Upper lobe of right lung (tissue), 1 donor: ENCODE measurements around the gene SLC44A1. TPM values are rescaled to one million over a fixed set of nuclear protein-coding genes. Genes with fewer than 3 reads are reported as not detected.

Source experiments
- ATAC-seq: fragments of 200-7000 bp; cut with Tn5 transposase; one replicate; pipeline ENCODE4 v1.9.1; 2020; ENCODE audit warnings: mild to moderate bottlenecking, moderate library complexity
- DNase-seq: peaks from one replicate; pipeline ENCODE4 v3.0.0-alpha.2; 2020
- H3K27ac ChIP-seq: fragments of 200-600 bp; one replicate; pipeline ENCODE4 v1.8.0; 2022
- H3K27me3 ChIP-seq: fragments of 200-600 bp; one replicate; pipeline ENCODE4 v1.8.0; 2022; ENCODE audit warnings: mild to moderate bottlenecking
- H3K36me3 ChIP-seq: fragments of 200-600 bp; one replicate; pipeline ENCODE4 v1.8.0; 2022
- H3K4me1 ChIP-seq: fragments of 200-600 bp; one replicate; pipeline ENCODE4 v1.8.0; 2022
- H3K4me3 ChIP-seq: fragments of 200-600 bp; one replicate; pipeline ENCODE4 v1.8.0; 2022; ENCODE audit warnings: mild to moderate bottlenecking
- H3K9me3 ChIP-seq: fragments of 200-600 bp; one replicate; pipeline ENCODE4 v1.8.0; 2022
- intact Hi-C: fragments of 100-400 bp; cut with DNase I; formaldehyde crosslinking; loops from one replicate; pipeline ENCODE4 v1.11.0; 2022
- total RNA-seq: library from RNA; stranded (reverse); fragmentation: NEBNext Ultra II Directional; extraction: Animal tissue kit (Norgen Biotek cat#: 25700); gene quantifications from one replicate; pipeline ENCODE4 v1.2.1, GENCODE V29; 2021
- TF ChIP-seq, protein P1 (sequence below): fragments of 200-600 bp; IDR thresholded peaks from one replicate; pipeline ENCODE4 v1.8.0; 2022; ENCODE audit warnings: antibody characterized with exemption
- donor health status: DM: no; HTN: yes; CAD: no; lungs with severe emphysema.

The SLC44A1 gene
- total RNA-seq, 1 donor from 2014 or later = 66.1 TPM

GRCh38 chr9:105330755-105331154, 86.3 kb downstream of the SLC44A1 start:
- intact Hi-C loops = no loop called here
- Histone ChIP-seq H3K27me3 (no peaks in the 10 kb centered on the region), H3K9me3 (no peaks in the 10 kb centered on the region), H3K4me3 (no peak overlapping the region), H3K27ac (no peak overlapping the region), H3K4me1 (peaks cover 10% of the 10 kb centered on the region), H3K36me3 (no peaks in the 10 kb centered on the region)
- TF ChIP-seq, protein P1, sequence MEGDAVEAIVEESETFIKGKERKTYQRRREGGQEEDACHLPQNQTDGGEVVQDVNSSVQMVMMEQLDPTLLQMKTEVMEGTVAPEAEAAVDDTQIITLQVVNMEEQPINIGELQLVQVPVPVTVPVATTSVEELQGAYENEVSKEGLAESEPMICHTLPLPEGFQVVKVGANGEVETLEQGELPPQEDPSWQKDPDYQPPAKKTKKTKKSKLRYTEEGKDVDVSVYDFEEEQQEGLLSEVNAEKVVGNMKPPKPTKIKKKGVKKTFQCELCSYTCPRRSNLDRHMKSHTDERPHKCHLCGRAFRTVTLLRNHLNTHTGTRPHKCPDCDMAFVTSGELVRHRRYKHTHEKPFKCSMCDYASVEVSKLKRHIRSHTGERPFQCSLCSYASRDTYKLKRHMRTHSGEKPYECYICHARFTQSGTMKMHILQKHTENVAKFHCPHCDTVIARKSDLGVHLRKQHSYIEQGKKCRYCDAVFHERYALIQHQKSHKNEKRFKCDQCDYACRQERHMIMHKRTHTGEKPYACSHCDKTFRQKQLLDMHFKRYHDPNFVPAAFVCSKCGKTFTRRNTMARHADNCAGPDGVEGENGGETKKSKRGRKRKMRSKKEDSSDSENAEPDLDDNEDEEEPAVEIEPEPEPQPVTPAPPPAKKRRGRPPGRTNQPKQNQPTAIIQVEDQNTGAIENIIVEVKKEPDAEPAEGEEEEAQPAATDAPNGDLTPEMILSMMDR = no peak
- ATAC-seq = no peak
- DNase-seq = no peak

GRCh38 chr9:105331160-105331559, 86.7 kb downstream of the SLC44A1 start:
- no peaks in the 10 kb centered on the region for H3K27me3 ChIP-seq
- intact Hi-C loops = no loop called here
- ATAC-seq (no peak), DNase-seq (no peak)
- peaks cover 10% of the 10 kb centered on the region for H3K4me1 ChIP-seq
- H3K36me3 ChIP-seq = peaks cover 1% of the 10 kb centered on the region
- TF ChIP-seq, protein P1 = no peak
- no peak overlapping the region for H3K4me3 ChIP-seq
- no peaks in the 10 kb centered on the region for H3K9me3 ChIP-seq
- no peak overlapping the region for H3K27ac ChIP-seq

DNA sequence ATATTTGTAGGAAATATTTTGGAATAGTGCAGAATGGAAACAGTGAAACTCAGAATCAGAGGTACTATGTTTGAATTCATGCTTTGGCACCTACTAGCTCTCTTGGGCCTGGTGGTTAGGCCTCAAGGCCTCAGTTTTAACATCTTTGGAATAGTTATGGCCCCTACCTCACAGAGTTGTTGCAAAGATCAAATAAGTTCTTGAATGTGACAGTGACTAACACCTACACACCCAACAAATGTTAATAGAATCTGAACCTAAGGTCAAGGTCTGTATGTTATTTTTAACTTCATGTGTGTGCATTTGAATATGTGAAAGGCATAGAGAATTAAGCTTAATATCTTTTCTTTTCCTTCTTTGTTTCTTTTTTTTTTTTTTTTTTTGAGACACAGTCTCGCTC, 87.3 kb downstream of the SLC44A1 start:
- intact Hi-C loops = no loop called here
- Histone ChIP-seq H3K9me3 (no peaks in the 10 kb centered on the region), H3K27me3 (no peaks in the 10 kb centered on the region), H3K4me1 (peaks cover 10% of the 10 kb centered on the region), H3K4me3 (no peak overlapping the region), H3K27ac (no peak overlapping the region), H3K36me3 (peaks cover 7% of the 10 kb centered on the region)
- DNase-seq (no peak), ATAC-seq (no peak)
- TF ChIP-seq, protein P1 = no peak

DNA sequence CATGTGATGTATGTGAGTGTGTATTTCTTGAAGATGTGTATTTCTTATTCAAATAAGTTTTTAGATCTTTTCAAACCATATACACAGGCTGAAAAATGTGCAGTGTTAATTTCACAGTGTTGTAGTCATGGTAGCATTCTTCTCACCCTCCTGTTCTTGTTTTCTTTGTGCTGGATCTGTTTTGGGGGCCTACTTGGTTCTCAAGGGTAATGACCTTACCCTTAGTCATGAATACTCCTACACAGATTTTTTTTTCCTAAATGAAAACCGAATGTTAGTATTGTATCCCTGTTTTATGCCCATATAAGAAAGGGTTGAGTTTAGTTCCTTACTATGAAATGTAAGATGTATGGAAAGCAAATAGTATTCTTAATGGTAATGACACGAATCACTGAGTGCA, 88.0 kb downstream of the SLC44A1 start:
- no peaks in the 10 kb centered on the region for H3K27me3 ChIP-seq
- H3K4me3 ChIP-seq = no peak overlapping the region
- intact Hi-C loops = no loop called here
- peaks cover 10% of the 10 kb centered on the region for H3K4me1 ChIP-seq
- no peak overlapping the region for H3K27ac ChIP-seq
- TF ChIP-seq, protein P1 = no peak
- no peak for ATAC-seq
- peaks cover 14% of the 10 kb centered on the region for H3K36me3 ChIP-seq
- H3K9me3 ChIP-seq = no peaks in the 10 kb centered on the region
- DNase-seq = no peak

GRCh38 chr9:105333076-105333475, 88.6 kb downstream of the SLC44A1 start:
- no peak for ATAC-seq
- H3K4me3 ChIP-seq = no peak overlapping the region
- no peak overlapping the region for H3K27ac ChIP-seq
- H3K36me3 ChIP-seq = peaks cover 17% of the 10 kb centered on the region
- no peaks in the 10 kb centered on the region for H3K27me3 ChIP-seq
- TF ChIP-seq, protein P1 = no peak
- intact Hi-C loops = no loop called here
- H3K4me1 ChIP-seq = peaks cover 10% of the 10 kb centered on the region
- no peak for DNase-seq
- H3K9me3 ChIP-seq = no peaks in the 10 kb centered on the region

DNA sequence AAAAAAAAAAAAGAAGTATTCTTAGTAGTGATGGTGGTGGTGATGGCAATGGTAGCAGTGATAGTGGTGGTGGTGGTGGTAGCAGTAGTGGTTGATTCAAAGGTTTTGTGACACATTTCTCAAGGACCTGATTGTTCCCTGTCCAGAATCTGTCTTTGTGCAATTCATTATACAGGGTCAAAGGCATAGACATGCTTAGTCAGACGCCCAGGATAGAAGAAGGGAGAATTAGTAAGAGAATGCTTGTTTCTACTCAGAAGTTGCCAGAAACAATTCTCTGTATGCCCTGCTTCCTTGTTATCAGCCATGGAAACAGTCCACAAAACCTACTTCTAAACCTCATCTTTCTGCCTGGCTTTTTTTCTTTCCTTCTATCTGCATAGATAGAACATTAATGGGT, 89.4 kb downstream of the SLC44A1 start:
- Histone ChIP-seq H3K27ac (no peak overlapping the region), H3K4me1 (peaks cover 10% of the 10 kb centered on the region), H3K36me3 (peaks cover 17% of the 10 kb centered on the region), H3K4me3 (no peak overlapping the region), H3K9me3 (no peaks in the 10 kb centered on the region), H3K27me3 (no peaks in the 10 kb centered on the region)
- TF ChIP-seq, protein P1 = no peak
- DNase-seq = no peak
- intact Hi-C loops = no loop called here
- no peak for ATAC-seq
